Mesenteric fat pad (tissue), 1 donor: ENCODE data around the gene ATG16L1. TPM values are rescaled to one million over a fixed set of nuclear protein-coding genes. Genes with fewer than 3 reads are reported as not detected.
A peak's percentile ranks its signal among the peaks of the same experiment; 100 is the strongest.
"Not testable (repeated sequence)": the region's sequence is repeated elsewhere in the genome, so short reads cannot be mapped to it uniquely, and the experiment has no call there.

ENCODE experiments used
- DNase-seq: peaks from one replicate; pipeline ENCODE4 v3.0.0-alpha.2; 2020; ENCODE audit warnings: low spot score
- total RNA-seq: library from RNA; stranded (reverse); fragmentation: NEBNext Ultra II Directional; extraction: Animal tissue kit (Norgen Biotek cat#: 25700); gene quantifications from one replicate; pipeline ENCODE4 v1.2.1, GENCODE V29; 2021
- donor health status: DM: yes; HTN: yes; CAD: no.

Gene ATG16L1
- total RNA-seq, 1 donor from 2014 or later = 20.5 TPM

DNA sequence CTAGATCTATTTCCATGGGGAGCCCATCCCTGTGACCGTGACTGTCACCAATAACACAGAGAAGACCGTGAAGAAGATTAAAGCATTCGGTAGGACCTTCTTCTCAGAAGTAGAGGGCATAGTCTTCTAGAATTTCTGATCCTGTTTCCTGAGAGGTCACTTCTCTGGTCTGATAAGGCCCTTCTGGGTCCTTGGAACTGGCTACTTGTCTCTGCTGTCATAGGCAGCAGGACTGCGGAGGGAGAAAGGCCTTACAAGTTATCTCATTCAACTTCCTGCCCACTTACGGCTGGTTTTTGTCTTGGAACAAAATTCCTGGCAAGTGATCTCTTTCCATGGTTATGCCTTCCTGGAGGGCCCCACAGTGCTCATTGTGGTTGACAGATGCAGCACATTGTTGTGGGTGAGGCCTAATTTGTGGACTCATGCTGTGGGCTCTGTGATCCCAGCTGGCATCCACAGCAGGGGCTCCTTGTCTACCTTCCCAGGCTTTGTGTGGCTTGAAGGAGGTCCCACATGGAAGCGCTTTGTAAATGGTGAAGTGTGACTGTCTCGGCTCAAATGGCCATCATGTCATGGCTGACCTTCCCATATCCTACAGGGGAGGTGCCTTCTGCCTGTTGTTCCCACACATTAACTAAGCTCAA is 78.1 kb downstream of the ATG16L1 start:
- no peak for DNase-seq

DNA sequence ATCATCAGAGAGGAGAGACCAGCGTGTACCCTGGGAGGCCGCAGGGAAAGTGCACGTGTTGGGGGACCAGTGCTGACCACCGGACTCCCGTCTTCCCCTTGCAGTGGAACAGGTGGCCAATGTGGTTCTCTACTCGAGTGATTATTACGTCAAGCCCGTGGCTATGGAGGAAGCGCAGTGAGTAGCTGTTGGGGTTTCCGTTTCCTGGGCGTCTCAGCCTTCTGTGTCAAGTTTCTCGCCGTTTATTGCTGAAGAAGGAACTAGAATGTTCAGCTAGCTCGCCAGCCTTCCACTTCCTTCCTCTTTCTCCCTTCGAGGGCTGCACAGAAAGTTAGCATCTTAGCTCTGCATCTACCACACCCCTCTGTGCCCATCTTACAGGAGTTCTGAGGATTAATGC is 80.1 kb downstream of the ATG16L1 start:
- DNase-seq = no peak

DNA sequence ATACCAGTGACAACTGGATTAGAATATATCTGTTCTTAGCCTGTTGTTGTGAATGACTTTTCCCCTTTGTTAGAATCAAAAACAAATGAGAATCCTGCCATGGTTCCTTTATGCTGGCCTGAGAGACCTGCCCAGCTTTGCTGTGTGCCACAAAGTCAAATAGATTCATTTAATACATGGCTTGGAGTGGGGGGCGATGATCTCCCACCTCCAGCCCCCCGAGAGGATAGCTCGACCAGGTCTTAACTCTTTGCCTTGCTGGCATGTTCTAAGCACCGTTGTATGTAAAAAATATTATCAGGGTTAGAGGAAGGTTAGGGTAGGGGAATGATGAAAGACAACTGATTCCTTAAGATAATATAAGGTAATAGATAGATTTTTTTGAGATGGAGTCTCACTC is 80.7 kb downstream of the ATG16L1 start:
- DNase-seq = no peak

DNA sequence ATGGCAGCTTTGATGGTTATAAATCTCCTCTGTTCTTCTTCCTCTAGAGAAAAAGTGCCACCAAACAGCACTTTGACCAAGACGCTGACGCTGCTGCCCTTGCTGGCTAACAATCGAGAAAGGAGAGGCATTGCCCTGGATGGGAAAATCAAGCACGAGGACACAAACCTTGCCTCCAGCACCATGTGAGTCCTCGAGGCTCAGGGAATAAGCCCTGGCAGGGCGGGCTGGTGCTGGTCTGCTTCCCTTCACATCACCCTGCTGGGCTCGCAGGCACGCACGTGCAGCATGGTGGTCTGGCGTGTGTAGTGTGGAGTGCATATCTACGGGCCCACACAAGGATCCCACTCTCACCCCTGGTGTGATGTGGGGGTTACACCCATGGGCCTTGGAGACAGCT is 83.4 kb downstream of the ATG16L1 start:
- no peak for DNase-seq

DNA sequence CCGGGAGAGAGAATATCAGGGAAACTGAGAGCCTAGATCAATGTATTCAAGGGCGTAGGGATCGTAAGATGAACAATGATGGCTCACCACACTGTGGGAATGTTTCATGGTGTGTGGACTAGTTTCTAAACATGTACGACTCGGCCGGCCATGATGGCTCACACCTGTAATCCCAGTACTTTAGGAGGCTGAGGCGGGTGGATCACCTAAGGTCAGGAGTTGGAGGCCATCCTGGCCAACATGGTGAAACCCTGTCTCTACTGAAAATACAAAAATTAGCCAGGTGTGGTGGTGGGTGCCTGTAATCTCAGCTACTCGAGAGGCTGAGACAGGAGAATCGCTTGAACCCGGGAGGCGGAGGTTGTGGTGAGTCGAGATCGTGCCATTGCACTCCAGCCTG is 84.6 kb downstream of the ATG16L1 start:
- DNase-seq = not testable (repeated sequence)

DNA sequence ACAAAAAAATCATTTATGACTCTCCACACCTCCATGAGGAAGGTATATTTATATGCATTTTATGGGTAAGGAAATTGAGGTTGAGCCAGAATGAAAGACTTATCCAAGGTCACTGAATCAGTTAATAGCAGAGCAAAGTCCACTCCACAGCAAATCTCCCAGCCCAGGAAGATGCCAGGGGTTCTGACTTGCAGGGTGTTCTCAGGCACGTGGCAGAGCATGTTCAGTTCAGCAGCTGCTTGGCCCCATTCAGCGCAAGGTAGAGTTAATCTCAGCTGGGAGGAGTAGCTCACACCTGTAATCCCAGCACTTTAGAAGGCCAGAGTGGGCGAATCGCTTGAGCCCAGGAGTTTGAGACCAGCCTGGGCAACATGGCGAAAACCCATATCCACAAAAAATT is 85.1 kb downstream of the ATG16L1 start:
- DNase-seq = no peak

DNA sequence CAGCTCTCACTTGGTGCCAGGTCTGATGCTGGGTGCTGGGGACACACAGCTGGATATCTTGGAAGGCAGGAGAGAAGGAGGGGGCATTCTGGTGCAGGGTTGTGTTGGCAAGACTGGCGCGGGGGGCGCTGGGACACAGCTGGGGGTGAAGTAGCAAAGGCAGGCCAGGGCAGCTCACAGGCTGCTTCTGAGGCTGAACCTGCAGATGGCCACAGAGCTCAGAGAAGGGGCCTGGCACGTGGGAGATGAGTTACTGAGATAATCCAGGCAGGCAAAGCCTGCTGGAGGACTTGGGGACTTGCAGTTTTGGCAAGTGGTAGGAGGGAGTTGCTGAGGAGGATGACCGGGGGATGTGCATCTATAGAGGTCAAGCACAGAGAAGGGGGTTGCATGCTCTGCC is 86.6 kb downstream of the ATG16L1 start:
- DNase-seq = no peak

DNA sequence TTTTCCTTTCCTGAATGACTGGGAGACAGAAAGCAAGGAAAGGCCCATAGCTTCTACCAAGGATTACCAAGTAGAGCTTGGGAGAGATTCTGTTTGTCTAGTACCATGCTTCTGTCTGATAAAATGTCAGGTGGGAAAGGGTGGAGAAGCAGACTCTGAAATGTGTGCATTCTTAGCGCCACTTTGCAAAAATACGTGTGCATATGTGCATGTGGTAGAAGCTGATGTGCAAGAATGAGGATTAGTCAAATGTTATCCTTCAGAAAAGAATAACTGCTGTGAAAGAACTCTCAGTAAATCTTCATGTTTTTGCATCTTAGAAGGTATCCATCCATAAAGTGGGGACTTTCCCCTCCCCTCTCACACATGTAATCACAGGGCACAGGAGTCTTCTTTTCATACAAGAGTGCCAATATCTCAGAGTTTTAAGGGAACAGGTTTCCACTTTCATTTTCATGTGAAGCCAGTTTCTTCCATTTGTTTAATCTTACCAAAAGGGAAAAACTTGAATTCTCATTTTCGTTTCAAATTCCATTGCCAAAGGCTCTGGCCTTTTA is 87.4 kb downstream of the ATG16L1 start:
- no peak for DNase-seq

DNA sequence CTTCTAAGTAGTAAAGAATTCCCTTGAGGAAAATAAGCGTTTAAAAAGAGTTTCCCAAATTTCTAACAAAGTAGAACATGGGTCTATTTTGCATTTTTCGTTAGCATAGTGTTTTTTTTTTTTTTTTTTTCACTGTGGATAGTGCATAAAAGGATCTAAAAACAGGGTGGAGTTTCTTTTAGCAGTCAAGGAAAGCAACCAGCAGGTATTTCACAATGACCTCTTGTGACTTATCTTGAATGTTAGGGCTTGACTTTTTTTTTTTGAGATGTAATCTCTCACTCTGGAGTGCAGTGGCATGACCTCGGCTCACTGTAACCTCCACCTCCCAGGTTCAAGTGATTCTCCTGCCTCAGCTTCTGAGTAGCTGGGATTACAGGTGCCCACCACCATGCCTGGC is 88.0 kb downstream of the ATG16L1 start:
- no peak for DNase-seq

DNA sequence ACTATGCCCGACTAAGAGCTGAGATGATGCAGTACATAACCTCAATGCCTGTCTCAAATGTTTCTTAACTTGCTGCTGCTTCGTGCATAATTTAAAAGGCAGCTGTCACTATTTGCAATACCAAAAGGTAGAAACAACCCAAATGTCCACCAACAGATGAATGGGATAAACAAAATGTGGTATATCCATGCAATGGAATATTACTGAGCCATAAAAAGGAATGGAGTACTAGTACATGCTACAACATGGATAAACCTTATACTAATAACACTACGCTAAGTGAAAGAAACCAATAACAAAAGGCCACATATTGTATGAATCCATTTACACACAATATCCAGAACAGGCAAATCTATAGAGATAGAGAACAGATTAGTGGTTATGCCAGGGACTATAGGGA is 89.8 kb downstream of the ATG16L1 start:
- DNase-seq = no peak

DNA sequence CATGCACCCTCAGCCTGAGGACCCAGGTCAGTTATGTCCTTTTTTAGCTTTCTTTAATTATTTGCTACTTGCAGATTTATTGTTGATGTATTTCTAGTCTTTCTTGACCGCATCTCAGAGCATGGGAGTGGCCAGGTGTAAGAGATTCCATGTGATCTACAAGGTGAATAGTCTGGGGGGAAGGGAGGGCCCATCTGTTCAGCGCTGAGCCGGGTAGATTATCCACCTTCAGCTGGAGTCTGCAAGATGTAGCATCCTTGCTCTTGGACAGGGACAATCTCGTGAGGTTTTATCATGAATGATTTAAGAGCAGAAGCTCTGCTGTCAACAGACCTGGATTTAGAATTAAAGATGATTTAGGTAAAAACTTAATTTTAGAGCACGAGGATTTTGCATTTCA is 90.8 kb downstream of the ATG16L1 start:
- DNase-seq = peak; percentile 33

DNA sequence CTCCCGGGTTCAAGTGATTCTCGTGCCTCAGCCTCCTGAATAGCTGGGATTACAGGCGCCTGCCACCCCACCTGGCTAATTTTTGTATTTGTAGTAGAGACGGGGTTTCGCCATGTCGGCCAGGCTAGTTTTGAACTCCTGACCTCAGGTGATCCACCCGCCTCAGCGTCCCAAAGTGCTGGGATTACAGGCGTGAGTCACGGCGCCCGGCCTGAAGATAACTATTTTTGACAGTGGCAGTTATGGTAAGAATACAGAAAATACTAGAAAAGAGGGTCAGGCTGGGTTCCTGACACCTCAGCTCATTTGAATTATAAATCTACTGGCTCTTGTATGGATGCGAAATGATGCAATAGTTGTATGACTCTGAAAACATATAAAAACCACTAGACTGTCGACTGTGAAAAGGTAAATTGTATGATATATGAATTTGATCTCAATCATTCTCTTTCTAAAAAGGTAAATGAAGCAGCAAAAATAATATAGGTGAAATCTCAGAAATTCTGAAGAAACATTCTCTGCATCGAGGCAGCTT is 91.8 kb downstream of the ATG16L1 start:
- peak; percentile 37 for DNase-seq

Other genes with a start within 250 kb of the ATG16L1 start
- 0.35 TPM for gene NGEF, start 238.4 kb upstream of the ATG16L1 start, total RNA-seq
- gene NEU2, start 219.0 kb upstream of the ATG16L1 start, total RNA-seq = not detected
- 28.8 TPM for gene INPP5D, start 191.3 kb upstream of the ATG16L1 start, total RNA-seq
- not detected for gene SAG, start 56.1 kb downstream of the ATG16L1 start, total RNA-seq
- 67.2 TPM for gene DGKD, start 102.8 kb downstream of the ATG16L1 start, total RNA-seq